GM12864 (cell line): ENCODE results near the gene PFN1.

ENCODE experiments used
- DNase-seq: peaks from one replicate; pipeline ENCODE4 v3.0.0-alpha.2; 2011; ENCODE audit warnings: low read depth
- H3K4me3 ChIP-seq: 2 replicates; pipeline ENCODE4 v1.5.1; 2011; ENCODE audit warnings: mild to moderate bottlenecking, low read depth, low read length, control low read depth
- CTCF ChIP-seq: IDR thresholded peaks from 2 replicates; pipeline ENCODE4 v1.5.1; 2011; ENCODE audit warnings: low read depth, mild to moderate bottlenecking, moderate library complexity, low read length, control low read depth, inconsistent platforms; ENCODE audit errors: missing control alignments

Gene PFN1

GRCh38 chr17:4948166-4948930 is at the start of gene PFN1:
Gene PFN1, minus strand, starts transcription at chr17:4948530. Its CDS starts 136 bp downstream, at chr17:4948394.
- DNase-seq, result peak; percentile 78
- no peak for TF ChIP-seq CTCF
- peak within 1 kb of the TSS; percentile 93 for H3K4me3 ChIP-seq

- DNase-seq, result no peak
- TF ChIP-seq CTCF, result no peak
- H3K4me3 ChIP-seq, result peak within 1 kb of the TSS; percentile 67
These were observed 49.1 kb upstream of the PFN1 start, which contains the start of the genes INCA1 and KIF1C for GRCh38 chr17:4997302-4998026. Gene INCA1, minus strand, starts transcription at chr17:4997522. Its CDS starts 3,085 bp downstream, at chr17:4994437. Gene KIF1C, plus strand, starts transcription at chr17:4997950. Its CDS starts 2,297 bp downstream, at chr17:5000247.

- no peak for TF ChIP-seq CTCF
- DNase-seq, result no peak
- no peak overlapping the region for H3K4me3 ChIP-seq
These were observed 45.8 kb upstream of the PFN1 start for GRCh38 chr17:4994081-4994595.

- no peak for DNase-seq
- H3K4me3 ChIP-seq, result peak overlapping the region; percentile 97
- no peak for TF ChIP-seq CTCF
These were observed 39.6 kb upstream of the PFN1 start for GRCh38 chr17:4987767-4988567.

- TF ChIP-seq CTCF, result peak; percentile 71
- no peak for DNase-seq
- H3K4me3 ChIP-seq, result peak within 1 kb of the TSS; percentile 97
These were observed 38.8 kb upstream of the PFN1 start, which contains the start of gene CAMTA2 for GRCh38 chr17:4986951-4987766. Gene CAMTA2, minus strand, starts transcription at chr17:4987675. Its CDS starts 1,453 bp downstream, at chr17:4986222.

GRCh38 chr17:4986403-4986802 is 38.1 kb upstream of the PFN1 start:
- peak overlapping the region; percentile 97 for H3K4me3 ChIP-seq
- no peak for TF ChIP-seq CTCF
- DNase-seq, result no peak
